GM18508 (cell line): Measurements from ENCODE around the gene CEACAM6.
"Not testable (repeated sequence)": the region's sequence is repeated elsewhere in the genome, so short reads cannot be mapped to it uniquely, and the experiment has no call there.

Experiments used
- ATAC-seq: cut with Tn5 transposase; IDR thresholded peaks from one replicate; pipeline ENCODE4 v1.9.1; 2021; ENCODE audit warnings: moderate number of reproducible peaks; ENCODE audit not compliant: insufficient read depth, unreplicated experiment

CEACAM6 gene

GRCh38 chr19:41755328-41755913 is at the start of gene CEACAM6:
CEACAM6 (plus strand) TSS chr19:41755530; CDS start chr19:41755639, 109 bp downstream.
- no peak for ATAC-seq

- no peak for ATAC-seq
These were observed 48.4 kb upstream of the CEACAM6 start for GRCh38 chr19:41706741-41707501.

- ATAC-seq: no peak
These were observed 47.9 kb upstream of the CEACAM6 start for GRCh38 chr19:41707502-41707812.

GRCh38 chr19:41707871-41708371 is 47.4 kb upstream of the CEACAM6 start:
- no peak for ATAC-seq

GRCh38 chr19:41708481-41708880 is 46.8 kb upstream of the CEACAM6 start, which contains the start of gene CEACAM5:
CEACAM5 (plus strand) TSS chr19:41708626; CDS start chr19:41708732, 106 bp downstream.
- ATAC-seq: no peak

GRCh38 chr19:41709516-41709915 is 45.8 kb upstream of the CEACAM6 start:
- ATAC-seq: not testable (repeated sequence)

- no peak for ATAC-seq
These were observed 45.2 kb upstream of the CEACAM6 start for GRCh38 chr19:41709951-41710645.

GRCh38 chr19:41711376-41712261 is 43.7 kb upstream of the CEACAM6 start:
- no peak for ATAC-seq

GRCh38 chr19:41714598-41714997 is 40.7 kb upstream of the CEACAM6 start:
- no peak for ATAC-seq

- no peak for ATAC-seq
These were observed 36.6 kb upstream of the CEACAM6 start for GRCh38 chr19:41718761-41719160.

- no peak for ATAC-seq
These were observed 35.2 kb upstream of the CEACAM6 start for GRCh38 chr19:41720103-41720502.

GRCh38 chr19:41726493-41726892 is 28.8 kb upstream of the CEACAM6 start:
- no peak for ATAC-seq

- ATAC-seq: no peak
These were observed 21.2 kb upstream of the CEACAM6 start for GRCh38 chr19:41734156-41734555.

- no peak for ATAC-seq
These were observed 20.7 kb upstream of the CEACAM6 start for GRCh38 chr19:41734585-41734984.

GRCh38 chr19:41735071-41735600 is 20.2 kb upstream of the CEACAM6 start:
- ATAC-seq: no peak

GRCh38 chr19:41739361-41739760 is 16.0 kb upstream of the CEACAM6 start:
- no peak for ATAC-seq

- no peak for ATAC-seq
These were observed 14.7 kb upstream of the CEACAM6 start for GRCh38 chr19:41740415-41741243.

GRCh38 chr19:41741244-41741554 is 14.1 kb upstream of the CEACAM6 start:
- no peak for ATAC-seq

- no peak for ATAC-seq
These were observed 10.5 kb upstream of the CEACAM6 start for GRCh38 chr19:41744850-41745249.
